Mammary epithelial cell (primary cell): ENCODE data around the gene HPDL.

Experiments used
- EZH2 ChIP-seq: IDR thresholded peaks from 2 replicates; pipeline ENCODE4 v1.6.1; 2012; ENCODE audit warnings: low read length, inconsistent platforms, borderline replicate concordance
- TF ChIP-seq, protein P1 (sequence below), 2 donors: IDR thresholded peaks in 1 of 2; conservative IDR thresholded peaks in 1 of 2; 2 replicates each; pipeline ENCODE4 v1.5.1; 2011 to 2012; ENCODE audit warnings: inconsistent platforms in 2 of 2, low read length in 2 of 2, mild to moderate bottlenecking in 2 of 2, control low read depth in 1 of 2, low read depth in 1 of 2; ENCODE audit not compliant: insufficient read depth in 1 of 2; ENCODE audit errors: extremely low read depth in 1 of 2

DNA sequence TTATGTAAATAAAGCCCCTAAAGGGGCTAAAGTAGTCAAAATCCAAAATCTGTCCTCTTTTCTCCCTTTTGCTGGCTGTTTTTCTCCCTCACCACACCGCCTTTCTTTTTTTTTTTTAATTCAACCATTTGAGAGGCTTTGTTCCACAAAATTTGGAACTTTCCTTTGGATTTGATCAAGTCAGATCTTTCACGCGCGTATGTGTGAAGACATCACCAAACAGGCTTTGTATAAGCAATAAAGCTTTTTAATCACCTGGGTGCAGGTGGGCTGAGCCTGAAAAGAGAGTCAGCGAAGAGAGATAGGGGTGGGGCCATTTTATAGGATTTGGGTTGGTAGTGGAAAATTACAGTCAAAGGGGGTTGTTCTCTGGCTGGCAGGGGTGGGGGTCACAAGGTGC lies 5.3 kb upstream of the HPDL start:
- TF ChIP-seq, protein P1, sequence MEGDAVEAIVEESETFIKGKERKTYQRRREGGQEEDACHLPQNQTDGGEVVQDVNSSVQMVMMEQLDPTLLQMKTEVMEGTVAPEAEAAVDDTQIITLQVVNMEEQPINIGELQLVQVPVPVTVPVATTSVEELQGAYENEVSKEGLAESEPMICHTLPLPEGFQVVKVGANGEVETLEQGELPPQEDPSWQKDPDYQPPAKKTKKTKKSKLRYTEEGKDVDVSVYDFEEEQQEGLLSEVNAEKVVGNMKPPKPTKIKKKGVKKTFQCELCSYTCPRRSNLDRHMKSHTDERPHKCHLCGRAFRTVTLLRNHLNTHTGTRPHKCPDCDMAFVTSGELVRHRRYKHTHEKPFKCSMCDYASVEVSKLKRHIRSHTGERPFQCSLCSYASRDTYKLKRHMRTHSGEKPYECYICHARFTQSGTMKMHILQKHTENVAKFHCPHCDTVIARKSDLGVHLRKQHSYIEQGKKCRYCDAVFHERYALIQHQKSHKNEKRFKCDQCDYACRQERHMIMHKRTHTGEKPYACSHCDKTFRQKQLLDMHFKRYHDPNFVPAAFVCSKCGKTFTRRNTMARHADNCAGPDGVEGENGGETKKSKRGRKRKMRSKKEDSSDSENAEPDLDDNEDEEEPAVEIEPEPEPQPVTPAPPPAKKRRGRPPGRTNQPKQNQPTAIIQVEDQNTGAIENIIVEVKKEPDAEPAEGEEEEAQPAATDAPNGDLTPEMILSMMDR (conservative IDR thresholded peaks at IDR 0.05 in 1 of 2, IDR thresholded peaks at IDR 0.05 in 1 of 2; ENCODE audit: extremely low read depth in 1 of 2, insufficient read depth in 1 of 2, low read depth in 1 of 2, low read length in 2 of 2): no peak
- TF ChIP-seq EZH2: no peak
